Vagina (tissue), 2 donors: Measurements from ENCODE around the gene SPAG17. TPM values are rescaled to one million over a fixed set of nuclear protein-coding genes. Genes with fewer than 3 reads are reported as not detected.
"Not testable (repeated sequence)": the region's sequence is repeated elsewhere in the genome, so short reads cannot be mapped to it uniquely, and the experiment has no call there.

Experiments used
- DNase-seq, 2 donors: peaks; one replicate each; pipeline ENCODE4 v3.0.0-alpha.2; 2017; ENCODE audit errors: extremely low spot score in 2 of 2
- H3K27ac ChIP-seq: fragments of 200-600 bp; sonication (generic); one replicate; pipeline ENCODE4 v1.5.1; 2019
- H3K27me3 ChIP-seq: fragments of 200-600 bp; sonication (generic); one replicate; pipeline ENCODE4 v1.5.1; 2019
- H3K36me3 ChIP-seq, 2 donors: fragments of 200-600 bp; sonication (generic); one replicate each; pipeline ENCODE4 v1.5.1; 2017 to 2019
- H3K4me1 ChIP-seq: fragments of 200-600 bp; sonication (generic); one replicate; pipeline ENCODE4 v1.5.1; 2019
- H3K4me3 ChIP-seq, 2 donors: fragments of 200-600 bp; sonication (generic); 1 replicate in 1 of 2; 2 replicates in 1 of 2; pipeline ENCODE4 v1.5.1; 2016 to 2019
- H3K9me3 ChIP-seq: fragments of 200-600 bp; sonication (generic); one replicate; pipeline ENCODE4 v1.5.1; 2019
- POLR2A ChIP-seq, 2 donors: fragments of 450-650 bp; IDR thresholded peaks; one replicate each; pipeline ENCODE4 v1.6.1; 2017; ENCODE audit warnings: antibody characterized with exemption in 2 of 2, mild to moderate bottlenecking in 2 of 2, moderate library complexity in 2 of 2
- POLR2AphosphoS5 ChIP-seq, 2 donors: sonication (generic); formaldehyde crosslinking; IDR thresholded peaks; one replicate each; pipeline ENCODE4 v1.9.0; 2017; ENCODE audit warnings: antibody characterized with exemption in 2 of 2, mild to moderate bottlenecking in 2 of 2, low read depth in 1 of 2; ENCODE audit not compliant: insufficient read depth in 1 of 2
- intact Hi-C: fragments of 100-400 bp; cut with DNase I; formaldehyde crosslinking; loops from one replicate; pipeline ENCODE4 v1.15.1; 2023
- total RNA-seq: library from RNA; depleted of rRNA; stranded (reverse); fragments of >200 nt; gene quantifications from one replicate; pipeline ENCODE4 v1.2.3, GENCODE V29; 2016
- TF ChIP-seq, protein P1 (sequence below), 3 experiments: fragments of 450-650 bp in 2 of 3; fragments of 200-600 bp in 1 of 3; sonication (generic) in 1 of 3; IDR thresholded peaks; one replicate each; pipeline ENCODE4 v1.5.1; 2017 to 2019; ENCODE audit warnings: antibody characterized with exemption in 3 of 3, mild to moderate bottlenecking in 2 of 3, moderate library complexity in 2 of 3

The SPAG17 gene
- total RNA-seq, 1 donor from 2014 or later = 10.1 TPM

DNA sequence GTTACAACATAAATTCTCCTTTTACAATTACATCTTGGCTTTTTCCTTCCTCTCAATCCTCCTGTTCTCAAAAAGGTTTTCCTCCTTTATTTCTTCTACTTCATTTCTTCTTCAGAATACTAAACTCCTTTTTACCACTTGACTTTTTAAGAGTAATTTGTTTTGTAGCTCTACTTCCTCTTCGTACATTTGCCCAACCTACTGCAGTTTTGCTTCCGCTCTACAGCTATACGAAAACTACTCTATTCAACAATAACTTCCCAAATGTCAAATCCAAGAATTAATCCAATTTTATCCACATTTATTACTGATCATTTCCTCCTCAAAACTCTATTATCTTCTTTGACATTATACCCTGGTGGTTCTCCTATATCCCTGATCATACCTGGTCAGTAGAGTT, 259.0 kb downstream of the SPAG17 start:
- Histone ChIP-seq H3K27me3 (no peaks in the 10 kb centered on the region), H3K27ac (no peak overlapping the region), H3K4me1 (peaks cover 28% of the 10 kb centered on the region), H3K9me3 (no peaks in the 10 kb centered on the region), H3K4me3 (no peak overlapping the region), H3K36me3 (no peaks in the 10 kb centered on the region)
- no peak for DNase-seq
- TF ChIP-seq POLR2AphosphoS5 (IDR thresholded peaks at IDR 0.05; ENCODE audit: insufficient read depth in 1 of 2, low read depth in 1 of 2) = no peak
- no peak for TF ChIP-seq POLR2A (IDR thresholded peaks at IDR 0.05)
- TF ChIP-seq, protein P1, sequence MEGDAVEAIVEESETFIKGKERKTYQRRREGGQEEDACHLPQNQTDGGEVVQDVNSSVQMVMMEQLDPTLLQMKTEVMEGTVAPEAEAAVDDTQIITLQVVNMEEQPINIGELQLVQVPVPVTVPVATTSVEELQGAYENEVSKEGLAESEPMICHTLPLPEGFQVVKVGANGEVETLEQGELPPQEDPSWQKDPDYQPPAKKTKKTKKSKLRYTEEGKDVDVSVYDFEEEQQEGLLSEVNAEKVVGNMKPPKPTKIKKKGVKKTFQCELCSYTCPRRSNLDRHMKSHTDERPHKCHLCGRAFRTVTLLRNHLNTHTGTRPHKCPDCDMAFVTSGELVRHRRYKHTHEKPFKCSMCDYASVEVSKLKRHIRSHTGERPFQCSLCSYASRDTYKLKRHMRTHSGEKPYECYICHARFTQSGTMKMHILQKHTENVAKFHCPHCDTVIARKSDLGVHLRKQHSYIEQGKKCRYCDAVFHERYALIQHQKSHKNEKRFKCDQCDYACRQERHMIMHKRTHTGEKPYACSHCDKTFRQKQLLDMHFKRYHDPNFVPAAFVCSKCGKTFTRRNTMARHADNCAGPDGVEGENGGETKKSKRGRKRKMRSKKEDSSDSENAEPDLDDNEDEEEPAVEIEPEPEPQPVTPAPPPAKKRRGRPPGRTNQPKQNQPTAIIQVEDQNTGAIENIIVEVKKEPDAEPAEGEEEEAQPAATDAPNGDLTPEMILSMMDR (IDR thresholded peaks at IDR 0.05) = no peak
- intact Hi-C loops = no loop called here

- intact Hi-C loops, H3K4me1 ChIP-seq, H3K27me3 ChIP-seq, DNase-seq, H3K27ac ChIP-seq, H3K9me3 ChIP-seq, H3K4me3 ChIP-seq: not testable (repeated sequence)
- peaks cover 0 to 15% of the 10 kb centered on the region in 2 donors for H3K36me3 ChIP-seq
Observed at GRCh38 chr1:117922717-117923116, 262.3 kb downstream of the SPAG17 start.

- intact Hi-C loops = no loop called here
- no peak overlapping the region for H3K27ac ChIP-seq
- H3K27me3 ChIP-seq = no peaks in the 10 kb centered on the region
Observed at GRCh38 chr1:117921991-117922390, 263.0 kb downstream of the SPAG17 start.

GRCh38 chr1:117919376-117919775, 265.7 kb downstream of the SPAG17 start:
- TF ChIP-seq POLR2AphosphoS5 (IDR thresholded peaks at IDR 0.05; ENCODE audit: insufficient read depth in 1 of 2, low read depth in 1 of 2) = no peak
- TF ChIP-seq, protein P1 (IDR thresholded peaks at IDR 0.05) = no peak
- TF ChIP-seq POLR2A (IDR thresholded peaks at IDR 0.05) = no peak
- Histone ChIP-seq H3K4me1 (no peaks in the 10 kb centered on the region), H3K4me3 (no peak overlapping the region), H3K27ac (no peak overlapping the region), H3K9me3 (no peaks in the 10 kb centered on the region), H3K36me3 (peaks cover 0 to 41% of the 10 kb centered on the region in 2 donors), H3K27me3 (no peaks in the 10 kb centered on the region)
- DNase-seq = no peak
- intact Hi-C loops = no loop called here

More at GRCh38 chr1:117921991-117922390, 263.0 kb downstream of the SPAG17 start:
- Histone ChIP-seq H3K9me3 (no peaks in the 10 kb centered on the region), H3K4me3 (no peak overlapping the region), H3K4me1 (no peaks in the 10 kb centered on the region), H3K36me3 (peaks cover 0 to 21% of the 10 kb centered on the region in 2 donors)
- DNase-seq = no peak
- TF ChIP-seq POLR2AphosphoS5 (IDR thresholded peaks at IDR 0.05; ENCODE audit: insufficient read depth in 1 of 2, low read depth in 1 of 2) = no peak
- TF ChIP-seq, protein P1 (IDR thresholded peaks at IDR 0.05) = no peak
- TF ChIP-seq POLR2A (IDR thresholded peaks at IDR 0.05) = no peak

DNA sequence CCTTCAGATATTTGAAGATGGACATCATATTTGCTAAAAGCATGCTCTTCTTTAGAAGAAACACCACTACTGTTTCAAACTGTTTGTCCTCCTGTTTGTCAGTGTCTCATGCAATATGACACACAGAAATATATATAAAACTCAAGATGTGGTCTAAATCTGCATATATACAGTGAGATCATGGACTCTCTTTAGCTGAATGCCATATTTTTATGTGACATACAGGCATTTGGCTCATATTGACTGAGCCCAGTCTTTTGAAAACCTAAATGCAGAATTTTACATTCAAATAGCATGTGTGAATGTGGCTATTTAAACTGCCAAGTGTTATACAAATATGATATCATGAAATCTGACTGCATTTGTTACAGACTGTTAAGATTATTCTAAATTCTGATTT, 274.0 kb downstream of the SPAG17 start:
- H3K27me3 ChIP-seq = no peaks in the 10 kb centered on the region
- H3K36me3 ChIP-seq = peaks cover 0 to 48% of the 10 kb centered on the region in 2 donors
- no peaks in the 10 kb centered on the region for H3K9me3 ChIP-seq
- H3K27ac ChIP-seq = no peak overlapping the region
- intact Hi-C loops = no loop called here
- TF ChIP-seq, protein P1 (IDR thresholded peaks at IDR 0.05) = no peak
- TF ChIP-seq POLR2AphosphoS5 (IDR thresholded peaks at IDR 0.05; ENCODE audit: insufficient read depth in 1 of 2, low read depth in 1 of 2) (no peak), POLR2A (IDR thresholded peaks at IDR 0.05) (no peak)
- H3K4me1 ChIP-seq = no peaks in the 10 kb centered on the region
- H3K4me3 ChIP-seq = no peak overlapping the region
- no peak for DNase-seq
